Motor neuron (in vitro differentiated cells): ENCODE measurements around the gene CNNM2. TPM values are rescaled to one million over a fixed set of nuclear protein-coding genes. Genes with fewer than 3 reads are reported as not detected.
A peak's percentile ranks its signal among the peaks of the same experiment; 100 is the strongest.

Experiments
- ATAC-seq, 8 experiments: fragments of 200-7000 bp; cut with Tn5 transposase; replicated peaks in 6 of 8; 2 replicates each; pipeline ENCODE4 v1.8.0; 2021; ENCODE audit warnings: mild to moderate bottlenecking in 8 of 8, moderate library complexity in 8 of 8
- H3K27ac ChIP-seq, 2 donors: fragments of 250-450 bp; sonication (Bioruptor Pico); 2 replicates each; pipeline ENCODE4 v1.9.0; 2021; ENCODE audit warnings: antibody characterized with exemption in 2 of 2, mild to moderate bottlenecking in 2 of 2, moderate library complexity in 1 of 2
- H3K4me1 ChIP-seq, 2 donors: fragments of 250-450 bp; sonication (Bioruptor Pico); replicated peaks in 1 of 2; 2 replicates each; pipeline ENCODE4 v1.6.1; 2021; ENCODE audit warnings: antibody characterized with exemption in 2 of 2, mild to moderate bottlenecking in 2 of 2, moderate library complexity in 1 of 2
- H3K4me3 ChIP-seq, 5 donors: fragments of 250-450 bp; sonication (Bioruptor Pico); 2 replicates each; pipeline ENCODE4 v1.9.0; 2021; ENCODE audit warnings: antibody characterized with exemption in 5 of 5, mild to moderate bottlenecking in 5 of 5, moderate library complexity in 4 of 5
- WGBS, 10 experiments: fragments of 450-650 bp; shearing (Covaris generic); methylation state at CpG; one replicate each; pipeline ENCODE4 v1.0.0; 2022; 5-methylcytosine and 5-hydroxymethylcytosine counted together
- in situ Hi-C, 9 experiments: fragments of 400-800 bp; cut with MboI; loops; one replicate each; pipeline ENCODE4 v1.15.0; 2021; ENCODE audit warnings: low sequenced_read_pairs in 9 of 9, low pct_unique_long_range_greater_than_20kb in 2 of 9; ENCODE audit not compliant: unreplicated experiment in 9 of 9
- total RNA-seq, 8 experiments: library from RNA; unstranded; fragments of 300-600 nt; gene quantifications; 2 replicates each; pipeline versions ENCODE4 v1.2.3 to v1.2.4, GENCODE V29; 2022

The CNNM2 gene
- 10 to 100 TPM in 1 of 8 experiments, 1 to 10 TPM in 7; 4.4 to 11.4 (median 6.2) TPM for total RNA-seq

DNA sequence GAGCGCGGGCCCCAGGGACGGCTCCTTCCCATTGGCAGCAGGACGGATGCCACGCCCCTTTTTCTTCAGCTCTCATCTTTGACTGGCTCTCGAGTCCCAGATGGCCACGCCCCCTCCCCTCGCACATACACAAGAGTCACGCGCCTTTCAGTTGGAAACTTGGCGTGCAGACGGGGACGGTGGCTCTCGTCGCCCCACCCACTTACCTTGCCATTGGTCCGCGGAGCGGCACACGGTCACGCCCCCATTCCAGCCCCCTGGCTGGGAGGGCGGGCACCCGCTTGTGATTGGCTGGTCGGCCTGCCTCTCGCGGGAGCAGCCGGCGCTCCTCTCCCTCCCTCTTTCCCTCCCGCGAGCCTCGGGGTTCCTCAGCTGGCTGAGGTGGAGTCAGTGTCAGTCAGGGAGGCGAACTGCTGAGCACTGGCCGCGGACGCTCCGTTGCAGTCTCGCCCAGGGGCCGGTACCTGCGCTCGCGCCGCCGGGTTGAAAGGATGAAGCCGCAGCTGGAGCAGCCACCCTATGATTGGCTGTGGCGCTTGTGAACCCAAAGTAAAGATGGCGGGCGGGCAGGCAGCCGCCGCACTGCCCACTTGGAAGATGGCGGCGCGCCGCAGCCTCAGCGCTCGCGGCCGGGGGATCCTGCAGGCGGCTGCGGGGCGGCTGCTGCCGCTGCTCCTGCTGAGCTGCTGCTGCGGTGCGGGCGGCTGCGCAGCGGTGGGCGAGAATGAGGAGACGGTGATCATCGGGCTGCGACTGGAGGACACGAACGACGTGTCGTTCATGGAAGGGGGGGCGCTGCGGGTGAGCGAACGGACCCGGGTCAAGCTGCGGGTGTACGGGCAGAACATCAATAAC is at the start of gene CNNM2:
Gene CNNM2 (plus strand): TSS at position 333 of the 855 bp plus-strand sequence. CDS start 187 bp downstream, at position 520.
- 0 to 1% (median 0%) methylated on average over 1 to 27 of the region's 80 CpGs; no CpG with 5 or more reads in 6 of the 10 experiments for WGBS, 10 experiments
- peak; percentile 82 to 94 (median 90) for ATAC-seq
- in situ Hi-C loops: loop anchor here in 5 of 9 experiments (10.0 to 25.0 kb wide), 5 partner anchors 147 to 419 kb away; partner anchors contain the start of genes WBP1L (in 3 of the 5) and RPEL1 (in 2 of the 5)

DNA sequence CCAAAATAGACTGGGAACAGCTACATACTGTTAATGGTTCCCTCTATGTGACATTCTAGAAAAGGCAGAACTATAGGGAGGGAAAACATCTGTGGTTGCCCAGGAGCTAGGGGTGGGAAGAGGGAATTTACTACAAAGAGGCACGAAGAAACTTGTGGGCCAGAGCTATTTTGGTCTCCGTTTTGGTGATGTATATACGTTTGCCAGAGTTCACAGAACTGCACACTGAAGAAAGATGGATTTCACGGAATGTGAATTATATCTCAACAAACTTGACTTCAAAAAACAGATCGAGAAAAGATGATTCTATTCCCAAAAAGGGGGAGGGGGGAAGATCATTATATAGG is 49.2 kb upstream of the CNNM2 start:
- peak in 3 of 8 experiments; percentile 5 to 26 (median 12) for ATAC-seq

More for the DNA sequence above, at the start of gene CNNM2:
- Histone ChIP-seq H3K4me3 (peak within 1 kb of the TSS; percentile 79 to 97 (median 89)), H3K4me1 (peaks cover 3 to 15% of the 10 kb centered on the region in 2 donors), H3K27ac (peak within 1 kb of the TSS; percentile 85 to 88)

DNA sequence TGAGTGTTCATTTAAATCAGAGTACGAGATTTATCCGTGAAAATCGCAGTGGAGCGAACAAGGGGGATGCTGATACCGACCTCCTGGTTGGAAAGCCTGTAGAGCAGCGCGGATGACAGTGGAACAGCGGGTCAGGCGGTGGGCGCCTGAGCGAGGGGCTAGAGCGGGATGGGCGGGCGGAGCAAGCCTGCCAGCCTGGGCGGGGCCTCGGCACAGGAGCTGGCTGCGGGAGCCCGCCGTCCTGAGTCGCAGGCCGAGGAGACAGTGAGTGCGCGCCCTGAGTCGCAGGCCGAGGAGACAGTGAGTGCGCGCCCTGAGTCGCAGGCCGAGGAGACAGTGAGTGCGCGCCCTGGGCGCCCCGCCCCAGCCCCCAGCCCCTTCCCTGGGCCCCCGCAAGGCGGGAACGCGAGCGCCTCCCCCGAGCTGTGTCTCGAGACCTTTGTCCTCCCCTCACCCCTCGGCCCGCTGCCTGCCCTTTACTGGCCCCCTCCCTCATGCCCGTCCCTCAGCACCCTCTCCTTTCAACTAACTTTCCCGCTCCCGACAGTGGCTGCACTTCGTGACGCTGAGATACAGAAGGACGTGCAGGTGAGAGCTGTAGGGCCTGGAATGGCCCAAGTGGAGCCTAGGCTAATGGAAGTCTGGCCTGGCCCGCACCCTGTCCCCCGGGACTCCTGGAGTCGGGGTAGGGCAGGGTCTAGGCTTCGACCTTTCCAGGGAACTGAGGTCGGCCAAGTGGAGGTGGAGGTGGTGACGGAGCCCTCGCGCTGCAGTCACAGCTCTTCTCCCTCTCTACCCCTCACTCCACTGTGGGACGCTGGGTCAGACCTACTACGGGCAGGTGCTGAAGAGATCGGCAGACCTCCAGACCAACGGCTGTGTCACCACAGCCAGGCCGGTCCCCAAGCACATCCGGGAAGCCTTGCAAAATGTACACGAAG is 48.6 kb upstream of the CNNM2 start, which contains the start of gene AS3MT:
Gene AS3MT (plus strand): TSS at position 213 of the 941 bp plus-strand sequence. CDS start 123 bp downstream, at position 336.
- 0 to 80% (median 14%) methylated on average over 1 to 10 of the region's 63 CpGs; no CpG with 5 or more reads in 2 of the 10 experiments for WGBS, 10 experiments
- H3K27ac ChIP-seq: peak within 1 kb of the TSS in 1 of 2 donors; percentile 2
- peaks cover 0 to 4% of the 10 kb centered on the region in 2 donors for H3K4me1 ChIP-seq
- H3K4me3 ChIP-seq: peak within 1 kb of the TSS; percentile 31 to 38 (median 33)
- in situ Hi-C loops: no loop called here
- peak; percentile 89 to 99 (median 98) for ATAC-seq

More for the DNA sequence above, 49.2 kb upstream of the CNNM2 start:
- H3K27ac ChIP-seq: no peak overlapping the region
- peak overlapping the region; percentile 31 to 38 (median 33) for H3K4me3 ChIP-seq
- WGBS, 10 experiments: 11 to 83% (median 27%) methylated on average over 1 to 5 of the region's 5 CpGs; no CpG with 5 or more reads in 2 of the 10 experiments
- peaks cover 0 to 4% of the 10 kb centered on the region in 2 donors for H3K4me1 ChIP-seq
- in situ Hi-C loops: no loop called here

DNA sequence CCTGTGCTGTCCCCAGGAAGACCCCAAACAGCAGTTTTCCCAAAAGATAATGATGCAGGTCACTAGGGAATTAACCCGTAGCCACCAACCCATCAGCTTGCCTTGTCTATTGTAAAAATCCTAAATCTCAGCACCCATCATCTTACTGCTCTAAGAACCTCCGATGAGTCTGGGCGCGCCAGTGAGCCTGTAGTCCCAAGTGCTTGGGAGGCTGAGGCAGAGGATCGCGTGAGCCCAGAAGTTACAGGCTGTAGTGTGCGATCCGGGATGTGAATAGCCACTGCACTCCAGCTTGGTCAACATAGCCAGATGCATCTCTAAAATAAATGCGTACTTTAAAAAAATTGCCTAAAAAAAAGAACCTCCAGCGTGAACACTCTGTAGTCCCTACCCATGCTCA is 47.9 kb upstream of the CNNM2 start:
- Histone ChIP-seq H3K4me3 (no peak overlapping the region), H3K4me1 (peaks cover 0 to 4% of the 10 kb centered on the region in 2 donors), H3K27ac (no peak overlapping the region)
- in situ Hi-C loops: no loop called here
- 73 to 100% (median 85%) methylated on average over 2 to 10 of the region's 10 CpGs; no CpG with 5 or more reads in 2 of the 10 experiments for WGBS, 10 experiments
- ATAC-seq: no peak

- Histone ChIP-seq H3K4me3 (no peak overlapping the region), H3K27ac (no peak overlapping the region), H3K4me1 (peaks cover 0 to 10% of the 10 kb centered on the region in 2 donors)
- no peak for ATAC-seq
- 70 to 100% (median 85%) methylated on average over 1 to 4 of the region's 4 CpGs; no CpG with 5 or more reads in 2 of the 10 experiments for WGBS, 10 experiments
- in situ Hi-C loops: no loop called here
Observed at GRCh38 chr10:102872163-102872562, 45.9 kb upstream of the CNNM2 start.

GRCh38 chr10:102876747-102877153 is 41.3 kb upstream of the CNNM2 start:
- Histone ChIP-seq H3K27ac (no peak overlapping the region), H3K4me3 (no peak overlapping the region), H3K4me1 (peaks cover 0 to 6% of the 10 kb centered on the region in 2 donors)
- WGBS, 10 experiments: 7 to 90% (median 70%) methylated on average over 1 to 2 of the region's 2 CpGs; no CpG with 5 or more reads in 3 of the 10 experiments
- no peak for ATAC-seq
- in situ Hi-C loops: loop anchor here in 1 of 9 experiments (25.0 kb wide), 1 partner anchor 139 kb away; the partner anchor contains the start of gene WBP1L

- ATAC-seq: no peak
- in situ Hi-C loops: loop anchor here in 1 of 9 experiments (25.0 kb wide), 1 partner anchor 141 kb away; the partner anchor contains the start of gene WBP1L
- 50 to 89% (median 73%) methylated on average over 1 to 4 of the region's 4 CpGs; no CpG with 5 or more reads in 1 of the 10 experiments for WGBS, 10 experiments
- Histone ChIP-seq H3K4me3 (no peak overlapping the region), H3K4me1 (peaks cover 0 to 6% of the 10 kb centered on the region in 2 donors), H3K27ac (no peak overlapping the region)
Observed at GRCh38 chr10:102878629-102879028, 39.5 kb upstream of the CNNM2 start.

DNA sequence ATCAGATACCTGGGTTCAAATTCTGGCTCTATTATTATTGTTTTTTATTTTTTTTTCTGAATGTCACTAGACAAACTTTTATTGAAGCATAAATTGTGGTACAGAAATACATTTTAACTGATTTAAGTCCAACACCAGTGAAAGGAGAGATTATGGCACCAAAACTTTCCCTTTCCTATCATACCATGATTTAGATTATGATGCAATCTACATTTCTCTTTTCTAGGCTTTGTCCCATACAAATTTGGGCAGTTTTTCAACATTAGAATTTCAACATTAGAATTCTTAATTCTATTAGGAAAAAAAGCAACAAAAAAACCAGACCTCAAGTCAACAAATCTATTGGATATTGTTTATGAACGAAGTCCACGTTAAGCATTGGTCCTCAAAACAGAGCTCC is 37.8 kb upstream of the CNNM2 start:
- no peak for ATAC-seq
- WGBS, 10 experiments: 84 to 100% (median 100%) methylated on average over 1 to 2 of the region's 2 CpGs; no CpG with 5 or more reads in 1 of the 10 experiments
- Histone ChIP-seq H3K4me3 (no peak overlapping the region), H3K4me1 (peaks cover 0 to 6% of the 10 kb centered on the region in 2 donors), H3K27ac (no peak overlapping the region)
- in situ Hi-C loops: loop anchor here in 1 of 9 experiments (25.0 kb wide), 1 partner anchor 143 kb away; the partner anchor contains the start of gene WBP1L

DNA sequence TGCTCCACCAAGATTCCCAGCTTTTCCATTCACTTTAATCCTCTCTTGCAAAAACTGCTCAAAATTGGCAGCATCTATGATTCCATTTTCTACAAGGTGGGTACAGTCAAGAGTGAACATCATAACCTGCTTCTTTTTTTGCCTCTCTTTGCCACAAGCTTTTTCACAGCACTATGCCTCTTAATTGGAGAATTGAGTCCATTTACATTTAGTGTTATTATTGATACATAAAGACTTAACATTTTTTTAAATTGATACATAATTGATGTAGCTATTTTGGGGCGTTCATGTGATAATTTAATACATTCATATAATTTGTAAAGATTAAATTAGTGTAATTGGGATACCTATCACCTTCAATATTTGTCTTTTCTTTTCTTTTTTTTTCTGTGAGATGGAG is 30.0 kb upstream of the CNNM2 start:
- in situ Hi-C loops: loop anchor here in 1 of 9 experiments (25.0 kb wide), 1 partner anchor 151 kb away; the partner anchor contains the start of gene WBP1L
- H3K27ac ChIP-seq: no peak overlapping the region
- ATAC-seq: no peak
- WGBS, 10 experiments: 33 to 100% (median 73%) methylated on average over 1 of the region's 1 CpG; no CpG with 5 or more reads in 4 of the 10 experiments
- no peak overlapping the region for H3K4me3 ChIP-seq
- H3K4me1 ChIP-seq: no peaks in the 10 kb centered on the region

DNA sequence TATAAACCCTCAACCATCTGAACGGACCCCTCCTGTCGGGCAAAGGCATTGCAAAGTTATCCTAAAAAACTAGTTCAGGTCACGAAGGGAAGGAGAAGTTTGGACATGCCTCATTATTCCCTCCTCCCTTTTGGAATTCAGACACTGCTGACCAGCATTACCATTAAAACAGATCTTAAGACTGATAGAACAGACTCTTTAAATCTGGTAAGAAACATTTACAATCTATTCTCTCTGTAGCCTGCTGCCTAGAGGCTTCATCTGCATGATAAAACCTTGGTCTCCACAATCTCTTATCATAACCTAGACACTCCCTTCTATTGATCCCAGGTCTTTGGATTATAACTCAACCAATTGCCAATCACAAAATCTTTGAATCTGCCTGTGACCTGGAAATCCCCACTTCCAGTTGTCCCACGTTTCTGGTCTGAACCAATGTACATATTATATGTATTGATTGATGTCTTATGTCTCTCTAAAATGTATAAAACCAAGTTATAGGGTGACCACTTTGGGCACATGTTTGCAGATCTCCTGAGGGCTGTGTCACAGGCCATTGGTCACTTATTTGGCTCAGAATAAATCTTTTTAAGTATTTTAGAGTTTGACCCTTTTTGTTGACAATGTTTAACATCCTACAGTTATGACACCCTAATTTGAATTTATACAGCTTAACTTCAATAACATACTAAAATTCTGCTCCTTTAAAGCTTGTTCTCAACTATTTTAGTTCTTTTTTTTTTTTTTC is 23.5 kb upstream of the CNNM2 start:
- in situ Hi-C loops: loop anchor here in 1 of 9 experiments (25.0 kb wide), 1 partner anchor 157 kb away; the partner anchor contains the start of gene WBP1L
- 29 to 92% (median 63%) methylated on average over 1 to 4 of the region's 4 CpGs; no CpG with 5 or more reads in 1 of the 10 experiments for WGBS, 10 experiments
- Histone ChIP-seq H3K27ac (no peak overlapping the region), H3K4me3 (no peak overlapping the region), H3K4me1 (no peaks in the 10 kb centered on the region)
- peak in 2 of 8 experiments; percentile 18 to 73 for ATAC-seq

DNA sequence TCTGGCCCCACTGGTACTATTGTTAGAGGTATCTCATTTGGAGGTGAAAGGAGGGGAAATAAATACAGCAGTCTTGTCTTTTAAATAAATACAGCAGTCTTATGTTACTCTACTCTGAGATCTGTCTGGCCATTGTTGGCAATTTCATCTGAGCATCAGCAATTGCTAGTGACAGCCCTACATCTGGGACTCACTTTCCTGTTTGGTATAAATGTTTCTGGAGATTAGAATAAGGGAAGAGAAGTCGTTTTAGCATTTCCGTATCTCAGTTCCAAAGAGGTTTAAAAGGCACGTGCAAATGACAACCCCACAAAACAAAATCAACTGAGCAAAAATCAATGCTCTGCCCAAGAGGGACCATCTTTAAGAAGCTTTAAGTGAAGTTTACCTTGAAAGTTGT is 18.1 kb upstream of the CNNM2 start:
- H3K4me1 ChIP-seq: no peaks in the 10 kb centered on the region
- in situ Hi-C loops: loop anchor here in 6 of 9 experiments (5.0 to 25.0 kb wide), 6 partner anchors 63 to 437 kb away; partner anchors contain the start of genes WBP1L (in 3 of the 6), CYP17A1 (in 2 of the 6) and RPEL1 (in 1 of the 6)
- no peak overlapping the region for H3K27ac ChIP-seq
- no peak overlapping the region for H3K4me3 ChIP-seq
- 67 to 92% (median 81%) methylated on average over 2 to 3 of the region's 3 CpGs; no CpG with 5 or more reads in 2 of the 10 experiments for WGBS, 10 experiments
- ATAC-seq: no peak
